Fibroblast of skin of left quadriceps (primary cell): ENCODE data around the gene ASAP3.

Experiments used
- DNase-seq, 2 experiments: peaks; one replicate each; pipeline ENCODE4 v3.0.0-alpha.2; 2013; ENCODE audit warnings: low read depth in 2 of 2

The ASAP3 gene

GRCh38 chr1:23423415-23424292 is 60.3 kb downstream of the ASAP3 start:
- DNase-seq: no peak

- DNase-seq: no peak
Observed at GRCh38 chr1:23422941-23423340, 61.0 kb downstream of the ASAP3 start.

GRCh38 chr1:23422241-23422877 is 61.6 kb downstream of the ASAP3 start:
- DNase-seq: peak; percentile 64 to 71

GRCh38 chr1:23421753-23422240 is 62.2 kb downstream of the ASAP3 start:
- no peak for DNase-seq

- DNase-seq: no peak
Observed at GRCh38 chr1:23421343-23421742, 62.6 kb downstream of the ASAP3 start.

GRCh38 chr1:23420778-23421177 is 63.2 kb downstream of the ASAP3 start:
- no peak for DNase-seq

GRCh38 chr1:23419180-23419579 is 64.8 kb downstream of the ASAP3 start:
- no peak for DNase-seq

- DNase-seq: no peak
Observed at GRCh38 chr1:23417570-23417969, 66.4 kb downstream of the ASAP3 start.

GRCh38 chr1:23416964-23417363 is 67.0 kb downstream of the ASAP3 start:
- no peak for DNase-seq

GRCh38 chr1:23408797-23409290 is 75.1 kb downstream of the ASAP3 start:
- DNase-seq: no peak

- no peak for DNase-seq
Observed at GRCh38 chr1:23407016-23407630, 76.9 kb downstream of the ASAP3 start.

GRCh38 chr1:23405946-23406345 is 78.0 kb downstream of the ASAP3 start:
- DNase-seq: no peak

- peak; percentile 78 for DNase-seq
Observed at GRCh38 chr1:23403735-23404486, 80.1 kb downstream of the ASAP3 start.

GRCh38 chr1:23403355-23403734 is 80.6 kb downstream of the ASAP3 start:
- DNase-seq: no peak

GRCh38 chr1:23403038-23403336 is 81.0 kb downstream of the ASAP3 start:
- no peak for DNase-seq

GRCh38 chr1:23402286-23403037 is 81.5 kb downstream of the ASAP3 start:
- DNase-seq: no peak

- DNase-seq: no peak
Observed at GRCh38 chr1:23401313-23401712, 82.7 kb downstream of the ASAP3 start.

- no peak for DNase-seq
Observed at GRCh38 chr1:23400324-23401114, 83.5 kb downstream of the ASAP3 start.

GRCh38 chr1:23399229-23399628 is 84.8 kb downstream of the ASAP3 start:
- DNase-seq: no peak

GRCh38 chr1:23397908-23398307 is 86.1 kb downstream of the ASAP3 start:
- no peak for DNase-seq
